Loucy (cell line): ENCODE measurements around the gene CHD9NB.

ENCODE experiments used
- CTCF ChIP-seq: fragments of 200-600 bp; sonication (generic); conservative IDR thresholded peaks from 2 replicates; pipeline ENCODE4 v1.5.1; 2014; ENCODE audit warnings: mild to moderate bottlenecking, antibody characterized with exemption, low read length
- EZH2phosphoT487 ChIP-seq: fragments of 200-600 bp; IDR thresholded peaks from 2 replicates; pipeline ENCODE4 v1.6.1; 2018; ENCODE audit warnings: antibody characterized with exemption, mild to moderate bottlenecking, moderate library complexity, borderline replicate concordance

- TF ChIP-seq CTCF (no peak), EZH2phosphoT487 (no peak)
Measured at GRCh38 chr16:53087101-53087500, 34.4 kb upstream of the CHD9NB start.
